ENCODE measurements around the gene GRB10. TPM values are rescaled to one million over a fixed set of nuclear protein-coding genes. Genes with fewer than 3 reads are reported as not detected.
"Not testable (repeated sequence)": the region's sequence is repeated elsewhere in the genome, so short reads cannot be mapped to it uniquely, and the experiment has no call there.

GRB10 gene
- total RNA-seq, 2 experiments from 2014 or later = 6.3 to 6.6 TPM

- H3K27me3 Mint-ChIP-seq (ENCODE audit: low read depth); CTCF ChIA-PET; H3K27ac Mint-ChIP-seq; POLR2A ChIA-PET; H3K4me3 Mint-ChIP-seq; ATAC-seq; H3K4me1 Mint-ChIP-seq (ENCODE audit: low read depth); H3K36me3 Mint-ChIP-seq (ENCODE audit: low read depth); H3K9me3 Mint-ChIP-seq (ENCODE audit: insufficient read depth); DNase-seq: not testable (repeated sequence)
These were observed 202.0 kb downstream of the GRB10 start for GRCh38 chr7:50580666-50581065.

GRCh38 chr7:50580057-50580456, 202.6 kb downstream of the GRB10 start:
- peaks cover 4% of the 10 kb centered on the region for H3K27me3 Mint-ChIP-seq (ENCODE audit: low read depth)
- no peaks in the 10 kb centered on the region for H3K4me1 Mint-ChIP-seq (ENCODE audit: low read depth)
- ATAC-seq (no peak), DNase-seq (no peak)
- CTCF ChIA-PET = no interaction called here
- H3K4me3 Mint-ChIP-seq = no peak overlapping the region
- H3K36me3 Mint-ChIP-seq (ENCODE audit: low read depth) = no peaks in the 10 kb centered on the region
- no peaks in the 10 kb centered on the region for H3K9me3 Mint-ChIP-seq (ENCODE audit: insufficient read depth)
- POLR2A ChIA-PET = no interaction called here
- H3K27ac Mint-ChIP-seq = no peak overlapping the region

- H3K4me1 Mint-ChIP-seq (ENCODE audit: low read depth); H3K4me3 Mint-ChIP-seq; CTCF ChIA-PET; POLR2A ChIA-PET; ATAC-seq; H3K36me3 Mint-ChIP-seq (ENCODE audit: low read depth); H3K27ac Mint-ChIP-seq; H3K9me3 Mint-ChIP-seq (ENCODE audit: insufficient read depth); DNase-seq: not testable (repeated sequence)
- H3K27me3 Mint-ChIP-seq (ENCODE audit: low read depth) = peaks cover 15% of the 10 kb centered on the region
These were observed 204.6 kb downstream of the GRB10 start for GRCh38 chr7:50578105-50578504.

DNA sequence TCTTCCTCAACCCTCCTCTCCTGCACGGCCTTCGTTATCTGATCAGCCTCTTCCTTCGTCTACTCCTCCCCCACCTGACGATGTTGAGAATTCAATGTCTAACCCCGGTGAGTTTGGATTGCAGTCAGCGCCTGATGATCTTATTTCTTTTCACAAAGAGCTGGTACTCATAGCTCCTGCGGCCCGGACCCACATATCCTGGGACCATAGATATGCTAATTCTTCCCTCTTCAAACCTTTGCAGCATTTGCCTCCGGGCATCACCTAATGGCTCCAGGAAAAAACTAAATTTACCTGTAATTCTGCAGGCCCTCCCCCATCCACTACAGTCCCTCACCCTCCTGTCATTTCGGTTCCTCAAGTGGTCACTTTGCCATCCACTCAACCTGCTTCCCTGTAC, 205.1 kb downstream of the GRB10 start:
- ChIA-PET POLR2A (no interaction called here), CTCF (no interaction called here)
- no peak overlapping the region for H3K27ac Mint-ChIP-seq
- no peak overlapping the region for H3K4me3 Mint-ChIP-seq
- no peak for DNase-seq
- H3K27me3 Mint-ChIP-seq (ENCODE audit: low read depth) = peaks cover 15% of the 10 kb centered on the region
- no peaks in the 10 kb centered on the region for H3K4me1 Mint-ChIP-seq (ENCODE audit: low read depth)
- H3K36me3 Mint-ChIP-seq (ENCODE audit: low read depth) = no peaks in the 10 kb centered on the region
- ATAC-seq = no peak
- no peaks in the 10 kb centered on the region for H3K9me3 Mint-ChIP-seq (ENCODE audit: insufficient read depth)

GRCh38 chr7:50576388-50576787, 206.3 kb downstream of the GRB10 start:
- H3K4me3 Mint-ChIP-seq; DNase-seq; CTCF ChIA-PET; H3K4me1 Mint-ChIP-seq (ENCODE audit: low read depth); H3K9me3 Mint-ChIP-seq (ENCODE audit: insufficient read depth); ATAC-seq; POLR2A ChIA-PET; H3K36me3 Mint-ChIP-seq (ENCODE audit: low read depth); H3K27ac Mint-ChIP-seq: not testable (repeated sequence)
- H3K27me3 Mint-ChIP-seq (ENCODE audit: low read depth) = peaks cover 16% of the 10 kb centered on the region

DNA sequence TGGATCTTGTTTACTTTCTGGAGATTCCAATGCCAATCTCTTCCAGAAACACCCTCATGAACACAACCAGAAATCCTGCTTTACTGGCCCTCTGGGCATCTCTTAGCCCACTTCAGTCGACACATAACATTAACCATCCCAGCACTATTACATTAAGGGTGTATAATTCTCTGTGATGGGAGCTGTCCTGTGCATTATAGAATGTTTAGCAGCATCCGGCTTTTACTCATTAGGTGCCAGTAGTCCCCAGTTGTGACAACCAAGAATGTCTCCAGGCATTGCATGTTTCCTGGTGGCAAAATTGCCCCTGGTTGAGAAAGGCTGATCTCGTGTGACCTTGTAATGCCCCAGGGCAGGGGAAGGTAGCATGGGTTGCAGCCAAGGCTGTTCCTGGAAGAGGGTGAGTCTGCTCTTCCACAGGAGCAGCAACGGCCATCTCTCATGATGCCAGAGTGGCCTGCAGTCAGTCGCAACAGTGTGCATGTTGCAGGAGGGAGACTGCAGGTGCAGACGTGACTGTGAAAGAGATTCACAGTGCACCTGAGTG, 214.9 kb downstream of the GRB10 start:
- H3K4me1 Mint-ChIP-seq (ENCODE audit: low read depth) = no peaks in the 10 kb centered on the region
- no peak for DNase-seq
- ATAC-seq = no peak
- H3K36me3 Mint-ChIP-seq (ENCODE audit: low read depth) = no peaks in the 10 kb centered on the region
- H3K27me3 Mint-ChIP-seq (ENCODE audit: low read depth) = peaks cover 7% of the 10 kb centered on the region
- no peak overlapping the region for H3K4me3 Mint-ChIP-seq
- no peaks in the 10 kb centered on the region for H3K9me3 Mint-ChIP-seq (ENCODE audit: insufficient read depth)
- no peak overlapping the region for H3K27ac Mint-ChIP-seq
- CTCF ChIA-PET = no interaction called here
- POLR2A ChIA-PET = no interaction called here

DNA sequence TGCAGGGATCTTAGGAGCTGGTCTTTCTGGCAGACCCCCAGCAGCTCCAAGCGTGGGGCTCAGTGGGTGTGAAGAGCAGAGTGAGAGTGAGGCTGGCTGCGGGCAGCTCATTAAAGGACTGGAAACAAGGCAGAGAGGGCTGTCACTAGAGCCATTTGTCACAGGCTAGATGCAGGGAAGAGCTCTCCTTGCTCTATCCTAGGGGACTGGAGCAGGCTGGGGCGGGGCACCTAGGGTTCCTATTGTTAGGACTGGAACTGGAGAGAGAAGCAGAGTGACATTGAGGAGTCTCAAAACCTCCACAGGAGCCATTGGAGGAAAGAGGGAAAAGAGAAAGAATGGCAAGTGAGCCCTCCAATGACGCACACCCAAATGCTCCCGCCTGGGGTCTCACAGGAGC, 216.7 kb downstream of the GRB10 start:
- H3K4me3 Mint-ChIP-seq = no peak overlapping the region
- no peaks in the 10 kb centered on the region for H3K4me1 Mint-ChIP-seq (ENCODE audit: low read depth)
- no peaks in the 10 kb centered on the region for H3K9me3 Mint-ChIP-seq (ENCODE audit: insufficient read depth)
- CTCF ChIA-PET = interaction anchor here (1.2 kb wide), 1 partner anchor 30 kb away, joined by 3 read pairs; no protein-coding TSS in a partner anchor
- ATAC-seq (no peak), DNase-seq (no peak)
- peaks cover 7% of the 10 kb centered on the region for H3K27me3 Mint-ChIP-seq (ENCODE audit: low read depth)
- H3K36me3 Mint-ChIP-seq (ENCODE audit: low read depth) = no peaks in the 10 kb centered on the region
- H3K27ac Mint-ChIP-seq = no peak overlapping the region
- POLR2A ChIA-PET = no interaction called here

- no peak overlapping the region for H3K27ac Mint-ChIP-seq
- H3K9me3 Mint-ChIP-seq (ENCODE audit: insufficient read depth) = no peaks in the 10 kb centered on the region
- no peaks in the 10 kb centered on the region for H3K36me3 Mint-ChIP-seq (ENCODE audit: low read depth)
- ChIA-PET CTCF (no interaction called here), POLR2A (no interaction called here)
- H3K4me1 Mint-ChIP-seq (ENCODE audit: low read depth) = no peaks in the 10 kb centered on the region
- no peak overlapping the region for H3K4me3 Mint-ChIP-seq
- no peak for DNase-seq
- peaks cover 10% of the 10 kb centered on the region for H3K27me3 Mint-ChIP-seq (ENCODE audit: low read depth)
- no peak for ATAC-seq
These were observed 217.2 kb downstream of the GRB10 start for GRCh38 chr7:50565559-50565916.

DNA sequence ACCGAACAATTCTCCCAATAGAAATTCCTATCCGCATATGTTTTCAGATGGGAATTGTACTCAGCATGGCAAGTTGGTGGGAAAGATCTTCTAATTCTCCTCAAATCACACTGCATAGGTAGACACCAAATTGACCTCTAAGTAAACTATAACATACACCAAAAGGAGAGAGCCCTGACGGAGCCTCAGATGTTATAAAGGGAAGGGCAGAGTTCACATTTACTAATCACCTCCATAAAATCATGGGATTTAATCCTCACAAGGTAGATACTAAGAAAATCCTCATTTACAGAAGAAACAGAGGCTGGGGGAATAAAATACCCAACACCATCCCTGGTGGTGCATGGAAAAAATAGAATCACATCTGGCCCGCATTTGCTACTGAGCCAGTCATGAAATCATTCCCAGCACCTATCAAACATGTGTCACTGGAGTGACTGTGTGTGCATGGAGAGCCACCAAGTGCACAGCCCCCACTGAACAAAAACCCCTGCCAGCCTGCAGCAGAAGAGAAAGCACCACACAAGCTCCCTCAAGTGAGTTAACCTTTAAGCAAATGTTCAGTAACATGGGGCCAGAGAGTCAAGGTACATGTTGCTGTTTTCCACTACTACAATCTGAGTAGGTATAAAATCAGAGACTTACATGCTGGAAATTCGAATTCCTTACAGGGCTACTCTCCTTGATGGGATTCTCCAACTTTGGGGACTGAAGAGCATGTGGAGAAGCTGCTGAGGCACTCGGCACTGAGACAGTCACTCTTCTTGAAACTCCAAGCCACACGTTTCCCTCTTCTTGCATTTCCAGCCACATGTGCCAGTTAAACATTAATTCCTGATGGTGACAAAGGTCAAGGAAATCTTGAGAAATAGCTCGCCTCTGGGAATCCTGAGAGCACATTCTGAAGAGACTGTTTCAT, 217.8 kb downstream of the GRB10 start, which contains the start of gene DDC:
Gene DDC, minus strand, starts transcription at position 766 of the 919 bp plus-strand sequence. CDS start 21,320 bp downstream, outside the sequence.
- no peak within 1 kb of the TSS for H3K4me3 Mint-ChIP-seq
- ChIA-PET POLR2A (no interaction called here), CTCF (no interaction called here)
- no peak within 1 kb of the TSS for H3K27ac Mint-ChIP-seq
- no peaks in the 10 kb centered on the region for H3K9me3 Mint-ChIP-seq (ENCODE audit: insufficient read depth)
- no peaks in the 10 kb centered on the region for H3K4me1 Mint-ChIP-seq (ENCODE audit: low read depth)
- peaks cover 11% of the 10 kb centered on the region for H3K27me3 Mint-ChIP-seq (ENCODE audit: low read depth)
- no peak for DNase-seq
- H3K36me3 Mint-ChIP-seq (ENCODE audit: low read depth) = no peaks in the 10 kb centered on the region
- ATAC-seq = no peak

GRCh38 chr7:50564171-50564570, 218.5 kb downstream of the GRB10 start:
- Mint-ChIP-seq H3K27me3 (ENCODE audit: low read depth) (peaks cover 11% of the 10 kb centered on the region), H3K27ac (no peak overlapping the region), H3K36me3 (ENCODE audit: low read depth) (no peaks in the 10 kb centered on the region), H3K4me1 (ENCODE audit: low read depth) (no peaks in the 10 kb centered on the region), H3K4me3 (no peak overlapping the region), H3K9me3 (ENCODE audit: insufficient read depth) (no peaks in the 10 kb centered on the region)
- ChIA-PET CTCF (no interaction called here), POLR2A (no interaction called here)
- ATAC-seq (no peak), DNase-seq (no peak)

GRCh38 chr7:50562136-50562535, 220.6 kb downstream of the GRB10 start:
- H3K4me3 Mint-ChIP-seq = no peak overlapping the region
- no peak overlapping the region for H3K27ac Mint-ChIP-seq
- no peaks in the 10 kb centered on the region for H3K9me3 Mint-ChIP-seq (ENCODE audit: insufficient read depth)
- ChIA-PET POLR2A (no interaction called here), CTCF (interaction anchor here (0.6 kb wide), 1 partner anchor 499 kb away, joined by 3 read pairs; no protein-coding TSS in a partner anchor)
- DNase-seq (no peak), ATAC-seq (no peak)
- no peaks in the 10 kb centered on the region for H3K4me1 Mint-ChIP-seq (ENCODE audit: low read depth)
- H3K27me3 Mint-ChIP-seq (ENCODE audit: low read depth) = peaks cover 24% of the 10 kb centered on the region
- H3K36me3 Mint-ChIP-seq (ENCODE audit: low read depth) = no peaks in the 10 kb centered on the region

DNA sequence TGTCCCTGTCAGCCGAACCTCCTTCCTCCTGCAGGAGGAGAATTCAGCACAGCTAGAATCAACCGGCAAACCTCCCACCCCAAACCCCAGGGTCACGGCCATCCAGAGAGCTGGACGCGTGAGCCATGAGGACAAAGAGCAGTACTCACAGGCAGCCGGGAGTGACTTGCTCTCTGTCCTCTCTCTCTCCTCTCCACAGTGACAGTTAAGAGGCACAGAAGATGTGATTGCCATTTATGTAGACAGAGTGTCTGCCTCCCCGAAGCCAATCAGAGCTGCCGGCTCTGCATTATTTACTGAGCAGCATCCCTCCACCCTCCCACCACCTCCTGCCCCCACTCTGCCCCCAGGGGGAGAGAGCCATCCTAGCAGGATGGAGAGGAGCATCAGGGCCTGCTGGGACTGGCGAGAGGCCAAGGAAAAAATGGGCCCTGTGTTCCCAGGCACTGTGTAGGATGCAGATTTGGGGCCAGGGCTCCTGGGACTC, 221.8 kb downstream of the GRB10 start:
- Mint-ChIP-seq H3K4me1 (ENCODE audit: low read depth) (no peaks in the 10 kb centered on the region), H3K36me3 (ENCODE audit: low read depth) (no peaks in the 10 kb centered on the region), H3K9me3 (ENCODE audit: insufficient read depth) (no peaks in the 10 kb centered on the region), H3K27me3 (ENCODE audit: low read depth) (peaks cover 28% of the 10 kb centered on the region), H3K27ac (no peak overlapping the region), H3K4me3 (no peak overlapping the region)
- DNase-seq (no peak), ATAC-seq (no peak)
- CTCF ChIA-PET = interaction anchor here (1.1 kb wide), 1 partner anchor 73 kb away, joined by 4 read pairs; no protein-coding TSS in a partner anchor
- POLR2A ChIA-PET = no interaction called here
